K562 (cell line): Measurements from ENCODE around the gene PPP1R9A. TPM values are rescaled to one million over a fixed set of nuclear protein-coding genes. Genes with fewer than 3 reads are reported as not detected.

Experiments used
- ATAC-seq: fragments of 200-7000 bp; cut with Tn5 transposase; 3 replicates; pipeline ENCODE4 v1.9.1; 2020; ENCODE audit warnings: moderate library complexity
- BruUV-seq: library from RNA; stranded (reverse); fragments of 400-500 nt; replicated peaks from 2 replicates; lab custom pipeline; 2021; lab: Mats Ljungman, UMichigan
- CTCF ChIA-PET: fragments of 300-600 bp; formaldehyde crosslinking; extraction: SDS; loops from one replicate; lab custom pipeline; 2021; ENCODE audit warnings: low intra/inter-chr PET ratio; lab: Yijun Ruan, JAX
- POLR2A ChIA-PET: fragments of 300-600, 350-650 bp; sonication (Branson Sonifier 250); formaldehyde crosslinking; extraction: SDS; loops from one replicate; lab custom pipeline; 2021; ENCODE audit warnings: antibody characterized with exemption, inconsistent platforms; lab: Yijun Ruan, JAX
- DNase-seq, 4 experiments: peaks; one replicate each; pipeline versions ENCODE4 v3.0.0 to v3.0.0-alpha.2; 2011 to 2018; ENCODE audit warnings: low spot score in 3 of 4, mixed read lengths in 3 of 4; ENCODE audit errors: extremely low read depth in 1 of 4
- FAIRE-seq: peaks from 2 replicates; lab custom pipeline; 2011; peaks lifted over from hg19 to GRCh38; lab: Jason Lieb, UNC
- H2AFZ ChIP-seq: 2 replicates; pipeline ENCODE4 v1.6.0; 2011; ENCODE audit warnings: low read depth, low read length, control low read depth, inconsistent platforms
- H3K27ac ChIP-seq: fragments of 200-600 bp; 3 replicates; pipeline ENCODE4 v1.8.0; 2011; ENCODE audit warnings: low read depth, mild to moderate bottlenecking, control low read depth, inconsistent platforms, low read length, moderate library complexity, mixed read lengths; ENCODE audit errors: extremely low read depth
- H3K27me3 ChIP-seq, 2 experiments: fragments of 300-600 bp in 1 of 2; 2 replicates in 1 of 2; 3 replicates in 1 of 2; pipeline versions ENCODE4 v1.6.0 to v1.8.0; 2011; ENCODE audit warnings: inconsistent platforms in 2 of 2, low read length in 2 of 2, mild to moderate bottlenecking in 1 of 2, mixed read lengths in 1 of 2, moderate library complexity in 1 of 2; ENCODE audit not compliant: control insufficient read depth in 2 of 2, insufficient read depth in 2 of 2
- H3K36me3 ChIP-seq: fragments of 300-600 bp; 3 replicates; pipeline ENCODE4 v1.8.0; 2011; ENCODE audit warnings: mild to moderate bottlenecking, low read length, inconsistent platforms; ENCODE audit not compliant: control insufficient read depth, insufficient read depth
- H3K4me1 ChIP-seq, 2 experiments: fragments of 200-600 bp in 1 of 2; replicated peaks in 1 of 2; 2 replicates in 1 of 2; 3 replicates in 1 of 2; pipeline versions ENCODE4 v1.5.1 to v1.8.0; 2011; ENCODE audit warnings: inconsistent platforms in 2 of 2, low read length in 2 of 2, mild to moderate bottlenecking in 1 of 2, mixed read lengths in 1 of 2, moderate library complexity in 1 of 2; ENCODE audit not compliant: control insufficient read depth in 2 of 2, insufficient read depth in 2 of 2
- H3K4me2 ChIP-seq: 2 replicates; pipeline ENCODE4 v1.6.1; 2011; ENCODE audit warnings: low read length, control low read depth, inconsistent platforms, mixed read lengths; ENCODE audit not compliant: insufficient read depth
- H3K4me3 ChIP-seq: fragments of 200-600 bp; sonication (generic), shearing (Covaris generic); 2 replicates; pipeline ENCODE4 v1.5.1; 2016; ENCODE audit warnings: control low read depth, inconsistent platforms
- H3K79me2 ChIP-seq: fragments of 200-600 bp; 3 replicates; pipeline ENCODE4 v1.8.0; 2011; ENCODE audit warnings: low read length, inconsistent platforms; ENCODE audit not compliant: control insufficient read depth, insufficient read depth
- H3K9ac ChIP-seq, 2 experiments: 2 replicates each; pipeline versions ENCODE4 v1.6.0 to v1.6.1; 2011; ENCODE audit warnings: low read depth in 2 of 2, low read length in 2 of 2, control low read depth in 1 of 2, inconsistent platforms in 1 of 2, mild to moderate bottlenecking in 1 of 2, mixed read lengths in 1 of 2; ENCODE audit not compliant: insufficient read depth in 1 of 2
- H3K9me1 ChIP-seq: one replicate; pipeline ENCODE4 v1.6.0; 2011; ENCODE audit warnings: inconsistent platforms, mild to moderate bottlenecking, low read length, moderate library complexity; ENCODE audit not compliant: control insufficient read depth, insufficient read depth
- H3K9me3 ChIP-seq: replicated peaks from 2 replicates; pipeline ENCODE4 v1.5.1; 2011; ENCODE audit warnings: low read depth, low read length, inconsistent platforms; ENCODE audit not compliant: control insufficient read depth, insufficient read depth
- H4K20me1 ChIP-seq: replicated peaks from 2 replicates; pipeline ENCODE4 v1.6.1; 2011; ENCODE audit warnings: low read length, inconsistent platforms, mixed read lengths; ENCODE audit not compliant: control insufficient read depth, insufficient read depth
- GABPB1 ChIP-seq: sonication (generic); formaldehyde crosslinking; IDR thresholded peaks from 2 replicates; pipeline ENCODE4 v1.8.0; 2022; ENCODE audit warnings: mild to moderate bottlenecking, missing genetic modification reagents
- L3MBTL2 ChIP-seq: fragments of 450-650 bp; IDR thresholded peaks from 2 replicates; pipeline ENCODE4 v1.6.1; 2016; ENCODE audit warnings: mild to moderate bottlenecking, moderate library complexity
- NFIC ChIP-seq: fragments of 450-650 bp; IDR thresholded peaks from 2 replicates; pipeline ENCODE4 v1.6.1; 2017; ENCODE audit warnings: mild to moderate bottlenecking, inconsistent platforms
- PPARD ChIP-seq: fragments of 250-450 bp; sonication (Bioruptor Pico); IDR thresholded peaks from 2 replicates; pipeline ENCODE4 v1.8.0; 2022; ENCODE audit warnings: inconsistent platforms, mild to moderate bottlenecking, moderate library complexity
- in situ Hi-C: fragments of 300-500 bp; cut with MboI; formaldehyde crosslinking; loops from 4 replicates; pipeline ENCODE4 v1.15.0; 2018; ENCODE audit warnings: inconsistent platforms, mixed read lengths
- intact Hi-C: fragments of 100-400 bp; cut with micrococcal nuclease; formaldehyde crosslinking; loops from 2 replicates; pipeline ENCODE4 v1.14.2; 2022
- polyA plus RNA-seq, 8 experiments: library from polyadenylated mRNA; depleted of rRNA in 4 of 8; stranded (reverse) in 5 of 8; unstranded in 3 of 8; fragments of >200 nt; fragmentation: Nextera tagmentation in 2 of 8; fragmentation: Illumina TruSeq in 1 of 8; extraction: Ambion mirVana in 2 of 8; extraction: Trizol in 1 of 8; gene quantifications; 2 replicates each; pipeline versions ENCODE4 v1.2.1 to v1.2.3, GENCODE V29; 2011 to 2014; ENCODE audit warnings: inconsistent platforms in 1 of 8, missing spikeins in 1 of 8
- total RNA-seq, 7 experiments: library from RNA; depleted of rRNA in 6 of 7; stranded (reverse); fragments of >200 nt in 6 of 7; fragmentation: Illumina TruSeq in 2 of 7; extraction: Trizol in 2 of 7; gene quantifications; 2 replicates each; pipeline versions ENCODE4 v1.2.1 to v1.2.3, GENCODE V29; 2011 to 2021; ENCODE audit warnings: low replicate concordance in 1 of 7
- TF ChIP-seq, protein P1 (sequence below): fragments of 450-650 bp; formaldehyde crosslinking; IDR thresholded peaks from 2 replicates; pipeline ENCODE4 v1.4.0; 2020; ENCODE audit warnings: mild to moderate bottlenecking
- TF ChIP-seq, protein P2 (sequence below): IDR thresholded peaks from 2 replicates; pipeline ENCODE4 v1.6.1; 2011; ENCODE audit warnings: borderline replicate concordance, low read depth, mild to moderate bottlenecking, moderate library complexity, low read length; ENCODE audit not compliant: insufficient read depth, poor library complexity, severe bottlenecking
- TF ChIP-seq, protein P3 (sequence below): IDR thresholded peaks from 2 replicates; pipeline ENCODE4 v1.6.1; 2012; ENCODE audit warnings: low read depth, low read length, improper control_type of control experiment, borderline replicate concordance

The PPP1R9A gene
- total and polyA plus RNA-seq, 9 of the 15 experiments (the other 6 are each of a cell fraction or from before 2014, with no cell fraction given) = 0.24 TPM; not detected in 8

DNA sequence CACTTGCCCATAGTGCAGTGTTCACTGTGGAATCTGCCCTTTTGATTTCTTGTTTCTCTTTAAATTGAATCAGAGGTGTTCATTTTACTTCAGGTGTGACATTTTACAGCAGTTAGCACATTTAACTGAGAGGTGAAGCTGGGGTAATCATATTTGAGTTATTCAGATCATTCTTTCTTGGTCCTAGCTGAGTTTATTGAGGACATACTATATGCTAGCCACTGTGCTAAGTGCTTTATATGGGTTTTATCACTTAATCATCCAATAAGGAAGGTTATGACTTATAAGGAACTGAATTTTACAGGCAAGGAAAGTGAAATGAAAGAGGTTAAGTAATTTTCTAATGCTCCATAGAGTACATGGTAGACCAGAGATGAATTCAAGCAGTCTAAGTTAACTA, 337.2 kb downstream of the PPP1R9A start:
- H3K4me1 ChIP-seq = no peaks in the 10 kb centered on the region
- no peaks in the 10 kb centered on the region for H3K9me1 ChIP-seq
- no peak for FAIRE-seq
- CTCF ChIA-PET = no interaction called here
- H3K9ac ChIP-seq = no peak overlapping the region
- no peaks in the 10 kb centered on the region for H3K9me3 ChIP-seq
- in situ Hi-C loops = no loop called here
- BruUV-seq = no TSS peak
- no peak overlapping the region for H3K4me3 ChIP-seq
- H3K27ac ChIP-seq = no peak overlapping the region
- no peaks in the 10 kb centered on the region for H3K27me3 ChIP-seq
- intact Hi-C loops = loop anchor here (5.0 to 10.0 kb wide), 2 partner anchors 960 to 1342 kb away; no protein-coding TSS in a partner anchor
- ATAC-seq = no peak
- H3K36me3 ChIP-seq = no peaks in the 10 kb centered on the region
- POLR2A ChIA-PET = no interaction called here
- TF ChIP-seq, protein P1, sequence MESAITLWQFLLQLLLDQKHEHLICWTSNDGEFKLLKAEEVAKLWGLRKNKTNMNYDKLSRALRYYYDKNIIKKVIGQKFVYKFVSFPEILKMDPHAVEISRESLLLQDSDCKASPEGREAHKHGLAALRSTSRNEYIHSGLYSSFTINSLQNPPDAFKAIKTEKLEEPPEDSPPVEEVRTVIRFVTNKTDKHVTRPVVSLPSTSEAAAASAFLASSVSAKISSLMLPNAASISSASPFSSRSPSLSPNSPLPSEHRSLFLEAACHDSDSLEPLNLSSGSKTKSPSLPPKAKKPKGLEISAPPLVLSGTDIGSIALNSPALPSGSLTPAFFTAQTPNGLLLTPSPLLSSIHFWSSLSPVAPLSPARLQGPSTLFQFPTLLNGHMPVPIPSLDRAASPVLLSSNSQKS (CRISPR knock-in tag) = no peak
- TF ChIP-seq GABPB1 (CRISPR knock-in tag) (no peak), PPARD (no peak), L3MBTL2 (no peak), NFIC (no peak)
- TF ChIP-seq, protein P2, sequence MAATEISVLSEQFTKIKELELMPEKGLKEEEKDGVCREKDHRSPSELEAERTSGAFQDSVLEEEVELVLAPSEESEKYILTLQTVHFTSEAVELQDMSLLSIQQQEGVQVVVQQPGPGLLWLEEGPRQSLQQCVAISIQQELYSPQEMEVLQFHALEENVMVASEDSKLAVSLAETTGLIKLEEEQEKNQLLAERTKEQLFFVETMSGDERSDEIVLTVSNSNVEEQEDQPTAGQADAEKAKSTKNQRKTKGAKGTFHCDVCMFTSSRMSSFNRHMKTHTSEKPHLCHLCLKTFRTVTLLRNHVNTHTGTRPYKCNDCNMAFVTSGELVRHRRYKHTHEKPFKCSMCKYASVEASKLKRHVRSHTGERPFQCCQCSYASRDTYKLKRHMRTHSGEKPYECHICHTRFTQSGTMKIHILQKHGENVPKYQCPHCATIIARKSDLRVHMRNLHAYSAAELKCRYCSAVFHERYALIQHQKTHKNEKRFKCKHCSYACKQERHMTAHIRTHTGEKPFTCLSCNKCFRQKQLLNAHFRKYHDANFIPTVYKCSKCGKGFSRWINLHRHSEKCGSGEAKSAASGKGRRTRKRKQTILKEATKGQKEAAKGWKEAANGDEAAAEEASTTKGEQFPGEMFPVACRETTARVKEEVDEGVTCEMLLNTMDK = no peak
- TF ChIP-seq, protein P3, sequence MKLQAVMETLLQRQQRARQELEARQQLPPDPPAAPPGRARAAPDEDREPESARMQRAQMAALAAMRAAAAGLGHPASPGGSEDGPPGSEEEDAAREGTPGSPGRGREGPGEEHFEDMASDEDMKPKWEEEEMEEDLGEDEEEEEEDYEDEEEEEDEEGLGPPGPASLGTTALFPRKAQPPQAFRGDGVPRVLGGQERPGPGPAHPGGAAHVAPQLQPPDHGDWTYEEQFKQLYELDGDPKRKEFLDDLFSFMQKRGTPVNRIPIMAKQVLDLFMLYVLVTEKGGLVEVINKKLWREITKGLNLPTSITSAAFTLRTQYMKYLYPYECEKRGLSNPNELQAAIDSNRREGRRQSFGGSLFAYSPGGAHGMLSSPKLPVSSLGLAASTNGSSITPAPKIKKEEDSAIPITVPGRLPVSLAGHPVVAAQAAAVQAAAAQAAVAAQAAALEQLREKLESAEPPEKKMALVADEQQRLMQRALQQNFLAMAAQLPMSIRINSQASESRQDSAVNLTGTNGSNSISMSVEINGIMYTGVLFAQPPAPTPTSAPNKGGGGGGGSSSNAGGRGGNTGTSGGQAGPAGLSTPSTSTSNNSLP = no peak
- TF ChIP-seq, all 486 proteins: peak for 0
- Histone ChIP-seq H2AFZ (no peak overlapping the region), H3K4me2 (no peak overlapping the region), H4K20me1 (no peaks in the 10 kb centered on the region), H3K79me2 (no peaks in the 10 kb centered on the region)
- no peak for DNase-seq
